NCI-H2107 (cell line): ENCODE measurements around the gene STRIP2.
"Not testable (repeated sequence)": the region's sequence is repeated elsewhere in the genome, so short reads cannot be mapped to it uniquely, and the experiment has no call there.

Experiments used
- DNase-seq: peaks from one replicate; lab custom pipeline; 2025; lab: John Stamatoyannopoulos, UW

The STRIP2 gene

DNA sequence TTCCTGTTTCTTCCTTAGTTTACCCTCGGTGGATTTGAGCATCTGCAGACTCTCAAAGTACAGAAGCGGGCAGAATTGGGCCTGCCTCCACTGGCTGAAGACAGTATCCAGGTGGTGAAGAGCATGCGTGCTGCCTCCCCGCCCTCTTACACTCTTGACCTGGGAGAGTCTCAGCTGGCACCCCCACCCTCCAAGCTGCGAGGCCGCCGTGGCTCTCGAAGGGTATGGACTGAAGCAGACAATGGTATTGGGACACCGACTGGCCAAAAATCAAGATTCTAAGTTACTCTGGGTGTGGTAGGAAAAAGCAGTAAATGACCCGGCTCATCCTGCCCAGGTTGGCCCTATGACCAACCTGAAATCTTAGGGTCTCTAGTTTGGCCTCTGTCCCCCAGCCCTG, 22.2 kb downstream of the STRIP2 start:
- DNase-seq, result no peak

DNA sequence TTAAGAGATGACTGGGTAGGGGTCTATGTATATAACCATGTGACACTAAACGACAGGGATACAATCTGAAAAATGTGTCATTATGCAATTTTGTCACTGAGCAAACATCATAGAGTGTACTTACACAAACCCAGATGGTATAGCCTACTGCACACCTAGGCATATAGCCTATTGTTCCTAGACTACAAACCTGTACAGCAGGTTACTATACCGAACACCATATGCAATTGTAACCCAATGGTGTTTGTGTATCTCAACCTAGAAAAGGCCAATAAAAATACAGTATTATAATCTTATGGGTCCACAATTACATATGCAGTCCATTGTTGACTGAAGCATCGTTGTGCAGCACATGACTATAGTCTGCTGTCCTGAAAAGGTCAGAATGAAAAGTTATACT, 22.9 kb downstream of the STRIP2 start:
- no peak for DNase-seq

DNA sequence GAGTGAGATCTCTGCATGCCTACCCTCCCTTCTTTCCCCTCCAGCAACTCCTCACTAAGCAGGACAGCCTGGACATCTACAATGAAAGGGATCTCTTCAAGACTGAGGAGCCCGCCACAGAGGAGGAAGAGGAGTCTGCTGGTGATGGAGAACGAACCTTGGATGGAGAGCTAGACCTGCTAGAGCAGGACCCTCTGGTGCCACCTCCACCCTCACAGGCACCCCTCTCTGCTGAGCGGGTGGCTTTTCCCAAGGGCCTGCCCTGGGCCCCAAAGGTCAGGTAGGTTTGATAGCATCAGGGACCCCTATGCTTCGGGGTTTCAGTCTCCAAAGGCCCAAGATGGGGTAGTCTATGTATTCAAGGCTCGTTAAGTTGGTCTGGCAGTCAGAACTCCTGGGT, 23.9 kb downstream of the STRIP2 start:
- DNase-seq, result no peak

DNA sequence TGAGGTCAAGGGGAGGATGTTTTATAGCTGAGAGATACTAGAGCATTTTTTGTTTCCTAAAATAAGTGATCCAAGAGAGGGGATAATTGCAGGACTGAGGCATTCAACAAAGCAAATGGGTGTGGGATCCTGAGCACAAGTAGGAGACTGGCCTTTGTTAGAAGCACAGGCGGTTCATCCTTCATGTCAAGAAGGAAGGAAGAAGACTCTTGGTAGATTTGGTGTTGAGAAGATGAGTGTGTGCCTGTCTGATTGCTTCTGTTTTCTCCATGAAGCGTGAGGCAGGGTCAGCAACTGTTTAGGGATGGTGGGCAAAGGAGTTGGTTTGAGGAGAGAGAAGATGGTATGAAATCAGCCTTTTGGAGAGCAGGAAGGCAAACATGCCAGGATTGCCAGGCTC, 27.6 kb downstream of the STRIP2 start:
- no peak for DNase-seq

DNA sequence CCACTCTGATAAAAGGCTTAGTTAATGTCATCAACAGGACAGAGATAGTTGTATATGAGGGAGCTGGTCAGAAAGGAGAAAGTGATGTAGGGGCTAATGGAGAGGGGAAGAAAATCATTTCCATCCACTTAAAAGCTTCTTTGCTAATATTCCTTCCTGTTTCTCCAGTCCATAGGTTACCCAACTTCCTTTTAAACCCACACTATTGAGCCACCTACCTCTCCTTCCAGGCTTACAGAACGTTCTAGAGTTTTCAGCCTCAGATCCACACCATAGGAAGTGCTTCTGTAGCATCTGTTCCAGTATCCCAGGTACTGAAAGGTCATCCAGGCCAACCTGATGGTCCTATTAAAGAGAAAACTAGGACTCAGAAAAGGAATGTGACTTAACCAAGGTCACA, 28.2 kb downstream of the STRIP2 start:
- DNase-seq, result no peak

DNA sequence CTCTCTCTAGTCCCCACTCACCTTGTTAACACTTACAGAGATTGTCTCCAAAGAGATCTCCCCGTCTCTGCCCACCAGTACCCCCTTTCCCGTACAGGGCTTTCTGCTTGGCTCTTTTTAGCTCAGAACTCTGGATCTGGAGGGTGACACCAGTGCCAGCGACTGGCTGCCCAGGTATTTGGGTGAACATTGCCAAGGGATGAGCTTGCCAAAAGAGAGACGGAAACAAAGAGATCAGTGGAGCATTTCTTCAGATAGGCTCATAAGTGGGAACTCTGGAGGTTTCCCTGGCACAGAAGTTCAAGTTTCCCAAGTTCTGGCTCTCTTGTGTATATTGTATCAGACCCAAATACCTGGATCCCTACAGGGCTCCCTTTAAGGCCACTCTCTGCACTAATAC, 30.0 kb downstream of the STRIP2 start:
- DNase-seq, result no peak

GRCh38 chr7:129465080-129465479, 30.8 kb downstream of the STRIP2 start:
- no peak for DNase-seq

DNA sequence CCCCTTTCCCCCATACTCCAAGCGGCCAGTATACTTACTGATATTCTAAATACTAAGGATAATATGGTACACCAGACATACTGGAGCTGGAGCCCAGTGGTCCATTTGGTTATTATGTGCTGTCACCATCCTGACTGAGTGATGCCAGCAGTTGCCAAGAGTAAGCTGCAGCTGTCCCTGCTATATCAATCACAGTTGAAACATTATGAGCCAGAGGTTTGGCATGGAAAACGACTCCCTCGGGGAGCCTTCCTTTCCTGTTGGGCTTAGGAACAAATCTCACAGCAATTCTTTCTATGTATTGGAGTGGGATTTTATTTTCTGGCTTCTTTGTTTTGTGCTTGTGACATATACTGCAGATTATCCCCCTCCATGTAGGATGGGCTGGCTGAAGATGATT, 32.6 kb downstream of the STRIP2 start:
- no peak for DNase-seq

GRCh38 chr7:129468087-129468486, 33.9 kb downstream of the STRIP2 start:
- no peak for DNase-seq

DNA sequence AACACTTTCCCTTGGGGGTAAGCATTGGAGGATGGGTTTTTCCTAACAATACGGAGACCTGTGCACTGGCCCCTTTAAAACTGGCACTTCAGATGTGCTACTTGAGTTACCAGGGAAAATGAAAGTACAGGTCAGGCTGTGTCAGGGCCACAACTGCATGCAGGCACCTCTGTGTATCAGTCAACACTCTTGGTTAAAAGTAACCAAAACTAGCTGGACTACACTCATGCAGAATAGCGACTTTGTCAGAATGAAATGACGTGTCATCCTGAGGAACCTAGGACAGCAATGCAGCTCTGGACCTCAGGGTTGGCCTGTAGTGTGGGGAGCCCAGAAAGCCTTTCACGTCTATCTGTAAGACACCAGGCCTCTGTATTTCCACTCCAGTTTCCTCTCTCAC, 34.3 kb downstream of the STRIP2 start:
- no peak for DNase-seq

DNA sequence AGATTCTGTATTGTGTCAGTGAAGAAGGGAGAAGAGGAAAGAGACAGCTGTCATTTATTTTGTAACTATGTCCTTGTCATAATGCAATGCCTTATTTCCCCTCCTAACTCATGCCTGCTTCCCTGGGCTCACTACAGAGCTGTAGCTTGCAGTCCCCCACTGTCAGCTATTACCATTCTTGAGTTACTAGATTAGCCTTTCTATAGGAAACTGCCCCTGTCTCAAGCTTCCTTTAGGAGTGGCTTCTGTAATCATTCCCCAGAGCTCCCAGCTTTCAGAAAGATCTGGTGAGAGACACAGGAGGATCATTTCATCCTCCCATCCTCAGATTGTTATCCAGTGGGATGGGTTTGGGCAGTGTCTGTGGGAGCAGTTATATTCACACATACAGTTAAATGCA, 35.7 kb downstream of the STRIP2 start:
- DNase-seq, result no peak

DNA sequence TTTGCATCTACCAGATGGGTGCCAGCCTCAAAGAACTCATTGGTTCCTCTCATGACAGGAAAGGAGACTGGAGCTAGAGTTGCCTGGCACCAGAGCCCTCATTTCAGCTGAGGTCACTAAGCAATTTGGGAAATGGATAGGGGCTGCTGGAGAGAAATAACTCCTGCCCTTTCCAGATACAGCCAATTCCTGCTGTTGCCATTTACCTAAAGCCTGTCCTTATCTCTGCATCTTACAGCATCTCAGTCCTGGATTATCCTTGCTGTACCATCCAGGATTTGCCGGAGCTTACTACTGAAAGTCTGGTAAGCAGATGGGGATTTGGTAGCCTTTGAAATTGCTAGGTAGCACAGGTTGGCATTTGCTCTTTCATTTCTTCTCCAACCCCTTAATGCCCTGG, 36.2 kb downstream of the STRIP2 start:
- DNase-seq, result no peak

GRCh38 chr7:129471402-129471827, 37.2 kb downstream of the STRIP2 start:
- no peak for DNase-seq

GRCh38 chr7:129475931-129476330, 41.7 kb downstream of the STRIP2 start:
- not testable (repeated sequence) for DNase-seq

DNA sequence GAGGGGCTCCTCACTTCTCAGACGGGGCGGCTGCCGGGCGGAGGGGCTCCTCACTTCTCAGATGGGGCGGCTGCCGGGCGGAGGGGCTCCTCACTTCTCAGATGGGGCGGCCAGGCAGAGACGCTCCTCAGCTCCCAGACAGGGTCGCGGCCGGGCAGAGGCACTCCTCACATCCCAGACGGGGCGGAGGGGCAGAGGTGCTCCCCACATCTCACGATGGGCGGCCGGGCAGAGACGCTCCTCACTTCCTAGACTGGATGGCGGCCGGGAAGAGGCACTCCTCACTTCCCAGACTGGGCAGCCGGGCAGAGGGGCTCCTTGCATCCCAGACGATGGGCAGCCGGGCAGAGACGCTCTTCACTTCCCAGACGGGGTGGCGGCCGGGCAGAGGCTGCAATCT, 42.2 kb downstream of the STRIP2 start:
- DNase-seq, result not testable (repeated sequence)

DNA sequence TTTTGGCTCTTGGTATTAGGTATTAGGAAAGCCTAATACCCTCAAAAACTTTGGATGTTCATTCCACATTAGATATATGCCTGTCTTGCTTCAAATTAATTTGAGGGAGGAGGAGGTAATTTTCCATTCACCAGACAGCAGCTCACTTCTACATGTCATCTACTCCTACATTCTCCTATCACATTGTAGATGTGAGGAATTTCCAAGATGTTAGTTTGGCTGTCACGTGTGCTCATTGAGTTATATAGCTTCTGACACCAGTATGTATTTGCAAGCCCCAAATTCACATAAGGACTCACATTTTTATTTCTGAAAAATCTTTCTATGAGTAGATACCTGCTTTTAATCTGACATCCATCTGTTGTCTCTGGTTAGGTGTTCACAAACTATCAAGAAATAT, 45.6 kb downstream of the STRIP2 start:
- DNase-seq, result no peak

- DNase-seq, result no peak
Measured at GRCh38 chr7:129480674-129481363, 46.6 kb downstream of the STRIP2 start.

DNA sequence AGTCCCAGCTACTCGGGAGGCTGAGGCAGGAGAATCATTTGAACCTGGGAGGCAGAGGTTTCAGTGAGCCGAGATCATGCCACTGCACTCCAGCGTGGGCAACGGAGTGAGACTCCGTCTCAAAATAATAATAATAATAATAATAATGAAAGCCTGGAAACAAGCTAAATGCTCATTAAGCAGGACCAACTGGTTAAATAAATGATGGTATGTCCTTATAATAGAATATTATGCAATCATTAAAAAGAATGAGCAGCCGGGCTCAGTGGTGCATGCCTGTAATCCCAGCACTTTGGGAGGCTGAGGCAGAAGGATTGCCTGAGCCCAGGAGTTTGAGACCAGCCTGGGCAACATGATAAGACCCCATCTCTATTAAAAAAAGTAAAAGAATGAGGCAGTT, 47.1 kb downstream of the STRIP2 start:
- not testable (repeated sequence) for DNase-seq

GRCh38 chr7:129482781-129483180, 48.5 kb downstream of the STRIP2 start:
- DNase-seq, result no peak

DNA sequence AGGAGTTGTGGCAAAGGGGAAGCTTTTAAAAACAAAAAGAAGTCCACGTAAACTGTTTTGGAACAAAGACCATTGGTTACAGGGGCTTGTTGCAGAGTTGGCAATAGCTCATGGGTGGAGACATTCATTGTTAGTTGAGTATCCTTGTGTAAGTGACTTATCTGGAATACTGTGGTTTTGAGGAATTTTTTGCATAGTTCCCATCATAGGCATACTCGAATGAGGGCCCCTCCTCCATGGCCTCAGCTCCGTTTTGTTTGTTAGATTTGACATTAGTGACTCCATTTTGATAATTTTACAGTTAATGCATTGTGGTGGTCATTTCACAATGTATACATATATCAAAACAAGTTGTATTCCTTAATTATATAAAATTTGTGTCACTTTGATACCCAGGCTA, 55.3 kb downstream of the STRIP2 start:
- DNase-seq, result no peak

GRCh38 chr7:129492391-129492790, 58.2 kb downstream of the STRIP2 start:
- DNase-seq, result no peak

GRCh38 chr7:129493555-129493954, 59.3 kb downstream of the STRIP2 start:
- DNase-seq, result no peak

GRCh38 chr7:129494041-129494440, 59.8 kb downstream of the STRIP2 start:
- no peak for DNase-seq

- no peak for DNase-seq
Measured at GRCh38 chr7:129495987-129496386, 61.8 kb downstream of the STRIP2 start.

- no peak for DNase-seq
Measured at GRCh38 chr7:129496653-129497052, 62.4 kb downstream of the STRIP2 start.
